Activated naive CD4-positive, alpha-beta T cell treated with Interleukin-2 at 50 U/mL for 16 hours (primary cell): Measurements from ENCODE around the gene TMED4.

ENCODE experiments used
- DNase-seq: peaks from one replicate; pipeline ENCODE4 v3.0.0-alpha.2; 2020

TMED4 gene

DNA sequence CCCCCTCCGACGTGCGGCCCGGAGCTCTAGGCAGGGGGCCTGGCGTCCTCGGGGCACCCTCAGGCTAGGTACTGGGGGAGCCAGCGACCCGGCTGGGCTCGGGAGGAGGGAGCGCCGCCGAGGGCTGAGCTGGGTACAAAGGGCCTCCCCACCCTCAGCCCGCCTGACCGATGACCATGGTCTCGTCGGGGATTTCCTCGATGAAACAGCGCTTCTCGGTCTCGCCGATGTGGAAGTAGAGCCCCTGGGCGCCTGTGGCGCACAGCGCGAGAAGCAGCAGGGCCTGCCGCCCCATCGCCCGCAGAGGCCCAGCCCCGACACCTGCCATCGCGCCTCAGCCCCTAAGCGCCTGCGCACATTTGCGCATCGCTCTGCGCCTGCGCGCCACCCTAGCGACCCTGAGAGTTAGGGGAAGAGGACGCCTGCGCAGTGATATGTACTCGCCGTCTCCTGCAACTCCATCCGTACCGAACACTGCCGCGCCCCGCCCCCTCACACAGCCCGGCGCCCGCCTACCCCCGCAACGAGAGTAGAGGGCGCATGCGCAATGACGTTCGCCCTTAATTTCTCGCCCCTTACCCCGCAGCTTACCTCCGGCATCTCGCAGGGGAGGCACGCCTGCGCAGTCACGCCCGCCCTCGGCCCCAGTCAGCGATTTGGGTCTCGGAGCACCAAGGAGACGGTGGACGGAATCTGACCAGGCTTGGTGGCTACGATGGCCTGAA lies at the start of gene TMED4:
TSS of gene TMED4 (minus strand) at position 353 of the 725 bp plus-strand sequence. CDS start at position 328, 25 bp downstream.
- peak; percentile 100 for DNase-seq

DNA sequence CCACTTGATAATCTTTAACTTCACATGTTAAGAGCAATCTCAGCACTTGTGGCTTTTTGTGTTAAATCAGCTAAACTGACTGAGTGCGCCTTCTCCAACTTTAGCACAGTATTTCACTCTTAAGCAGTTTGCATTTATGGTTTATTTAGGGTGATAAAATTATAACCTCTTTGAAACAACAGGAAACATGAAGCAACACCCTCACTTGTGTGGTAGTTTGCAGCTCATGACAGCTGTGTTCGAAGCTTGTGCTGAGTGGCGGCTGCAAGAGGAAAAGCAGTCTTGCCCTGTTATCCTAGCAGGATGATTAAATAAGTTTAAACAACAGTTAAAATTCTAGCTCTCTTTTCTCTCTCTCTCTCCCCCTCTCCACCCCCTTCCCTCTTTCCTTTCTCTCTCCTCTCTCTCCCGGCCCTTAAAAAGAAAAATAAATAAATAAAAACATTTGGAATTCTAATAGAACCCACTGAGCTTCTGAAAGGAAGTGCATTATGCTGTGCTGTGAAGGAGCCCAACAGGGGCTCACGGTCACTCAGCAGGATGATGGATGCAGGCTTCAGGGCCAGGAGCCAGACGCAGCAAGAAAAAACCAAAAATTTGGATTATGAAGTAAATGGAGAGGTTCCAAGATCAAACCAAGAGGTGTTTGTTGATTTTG lies 49.6 kb upstream of the TMED4 start:
- peak; percentile 34 for DNase-seq

DNA sequence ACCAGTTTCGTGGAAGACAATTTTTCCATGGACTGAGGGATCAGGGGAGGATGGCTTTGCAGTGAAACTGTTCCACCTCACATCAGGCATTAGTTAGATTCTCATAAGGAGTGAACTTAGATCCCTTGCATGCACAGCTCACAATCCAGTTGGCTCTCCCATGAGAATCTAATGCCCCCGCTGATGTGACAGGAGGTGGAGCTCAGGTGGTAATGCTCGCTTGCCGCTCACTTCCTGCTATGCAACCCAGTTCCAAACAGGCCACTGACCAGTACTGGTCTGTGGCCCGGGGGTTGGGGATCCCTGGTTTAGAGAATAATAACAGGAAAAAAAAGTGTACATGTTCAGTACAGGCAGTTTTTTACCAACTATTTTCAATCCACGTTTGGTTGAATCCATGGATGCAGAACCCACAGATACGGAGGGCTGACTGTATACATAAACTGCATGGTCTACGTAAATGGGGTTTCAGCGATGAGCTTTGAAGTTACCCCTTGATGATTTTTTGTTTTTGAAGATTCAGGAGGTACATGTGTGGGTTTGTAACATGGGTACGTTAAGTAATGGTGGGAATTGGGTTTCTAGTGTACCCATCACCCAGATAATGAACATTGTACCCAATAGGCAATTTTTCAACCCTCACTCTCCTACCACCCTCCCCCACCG lies 48.9 kb upstream of the TMED4 start:
- no peak for DNase-seq

DNA sequence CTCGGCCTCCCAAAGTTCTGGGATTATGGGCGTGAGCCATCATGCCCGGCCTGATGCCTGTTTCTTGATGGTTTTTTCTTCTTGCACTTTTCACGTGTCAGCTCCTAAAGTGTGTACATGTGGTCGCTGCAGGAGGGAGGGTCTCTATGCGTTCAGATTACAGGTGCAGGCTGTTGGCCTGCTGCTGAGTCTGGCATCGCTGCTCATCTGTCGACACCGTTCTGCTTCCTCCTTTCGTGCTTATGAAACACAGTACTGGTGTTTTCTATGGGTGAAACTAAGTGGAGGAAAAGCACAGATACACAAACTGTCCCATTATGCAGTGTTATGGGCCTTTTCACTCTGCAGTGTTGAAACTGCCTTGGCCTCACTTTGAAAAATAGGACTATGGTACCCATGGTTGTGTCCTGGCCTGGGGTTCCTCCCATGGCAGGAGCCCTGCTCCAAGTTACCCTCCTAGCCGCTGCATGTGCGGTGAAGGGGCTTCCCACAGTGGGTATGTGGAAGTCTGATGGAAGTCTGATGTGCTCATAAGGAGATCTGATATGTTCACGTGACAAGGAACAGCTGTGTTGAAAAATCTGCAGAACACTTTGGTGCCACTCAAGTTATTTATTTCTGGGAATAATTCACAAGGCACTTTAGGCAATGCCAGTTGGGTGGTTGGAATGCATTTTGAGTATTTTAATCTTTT lies 47.9 kb upstream of the TMED4 start:
- DNase-seq = no peak

DNA sequence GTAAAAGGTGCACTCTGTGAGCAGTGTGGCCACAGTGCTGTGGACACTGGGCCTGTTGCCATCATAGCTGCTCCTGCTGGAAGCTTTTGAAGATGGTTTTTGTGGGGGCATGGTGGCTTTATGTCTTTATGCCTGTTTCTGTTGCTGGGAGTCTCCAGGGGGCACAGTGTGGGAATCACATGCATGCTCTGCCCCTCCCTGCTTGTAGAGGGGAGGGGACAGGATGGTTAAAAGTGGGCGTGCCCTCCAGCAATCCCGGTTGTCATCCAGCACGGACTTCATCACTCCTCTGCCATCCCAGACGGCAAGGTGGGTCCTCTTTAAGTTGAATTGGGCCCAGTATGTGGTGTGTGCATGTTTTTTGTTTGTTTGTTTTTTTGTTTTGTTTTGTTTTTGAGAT lies 44.6 kb upstream of the TMED4 start:
- no peak for DNase-seq

DNA sequence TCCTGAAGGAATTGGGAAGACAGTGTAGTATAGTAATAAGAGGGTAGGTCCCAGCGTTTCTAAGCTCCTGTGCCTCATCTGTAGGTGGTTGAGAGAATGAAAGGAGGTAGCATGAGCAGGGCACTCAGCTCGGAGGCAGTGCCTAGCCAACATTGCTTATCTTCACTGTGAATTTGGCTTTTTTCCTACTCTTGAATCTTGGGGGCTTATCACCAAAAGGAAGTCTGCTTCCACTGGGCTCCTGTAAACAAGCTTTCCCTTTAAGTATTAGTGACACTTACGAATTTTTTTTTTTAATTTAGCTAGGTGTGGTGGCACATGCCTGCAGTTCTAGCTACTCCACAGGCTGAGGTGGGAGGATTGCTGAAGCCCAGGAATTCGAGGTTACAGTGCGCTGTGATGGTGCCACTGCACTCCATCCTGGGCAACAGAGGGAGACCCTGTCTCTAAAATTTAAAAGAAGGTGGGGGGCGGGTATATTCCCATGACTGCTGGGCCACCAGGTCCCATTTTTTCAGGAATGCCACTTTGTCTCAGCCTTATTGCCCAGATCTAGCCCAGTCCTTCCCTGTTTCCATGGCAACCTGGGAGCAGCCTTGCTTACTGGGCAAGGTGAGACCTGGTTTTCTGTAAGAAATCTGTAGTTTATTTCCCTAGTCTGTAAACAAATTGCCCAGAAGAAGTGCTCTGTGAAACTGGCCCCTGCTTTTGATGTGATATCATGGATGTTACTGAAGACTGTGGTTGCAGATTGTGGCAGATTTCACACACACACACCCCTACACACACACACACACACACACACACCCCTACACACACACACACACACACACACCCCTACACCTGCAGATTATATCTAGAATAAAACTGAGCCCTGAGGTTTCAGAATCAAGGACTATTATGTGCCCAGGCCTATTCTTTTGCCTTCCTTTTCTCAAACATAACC lies 43.8 kb upstream of the TMED4 start:
- no peak for DNase-seq

DNA sequence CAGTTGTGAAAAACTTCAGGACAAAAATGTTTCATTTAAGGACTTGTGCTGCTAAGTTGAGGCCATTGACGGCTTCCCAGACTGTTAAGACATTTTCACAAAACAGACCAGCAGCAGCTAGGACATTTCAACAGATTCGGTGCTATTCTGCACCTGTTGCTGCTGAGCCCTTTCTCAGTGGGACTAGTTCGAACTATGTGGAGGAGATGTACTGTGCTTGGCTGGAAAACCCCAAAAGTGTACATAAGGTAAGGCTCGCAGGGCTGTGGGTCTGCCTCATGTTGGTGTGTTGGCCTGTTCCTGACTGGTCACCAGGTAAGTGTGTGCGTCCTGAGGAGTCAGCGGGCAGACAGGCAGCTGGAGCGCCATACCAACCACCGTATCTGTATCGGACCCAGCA lies 42.3 kb upstream of the TMED4 start:
- no peak for DNase-seq

DNA sequence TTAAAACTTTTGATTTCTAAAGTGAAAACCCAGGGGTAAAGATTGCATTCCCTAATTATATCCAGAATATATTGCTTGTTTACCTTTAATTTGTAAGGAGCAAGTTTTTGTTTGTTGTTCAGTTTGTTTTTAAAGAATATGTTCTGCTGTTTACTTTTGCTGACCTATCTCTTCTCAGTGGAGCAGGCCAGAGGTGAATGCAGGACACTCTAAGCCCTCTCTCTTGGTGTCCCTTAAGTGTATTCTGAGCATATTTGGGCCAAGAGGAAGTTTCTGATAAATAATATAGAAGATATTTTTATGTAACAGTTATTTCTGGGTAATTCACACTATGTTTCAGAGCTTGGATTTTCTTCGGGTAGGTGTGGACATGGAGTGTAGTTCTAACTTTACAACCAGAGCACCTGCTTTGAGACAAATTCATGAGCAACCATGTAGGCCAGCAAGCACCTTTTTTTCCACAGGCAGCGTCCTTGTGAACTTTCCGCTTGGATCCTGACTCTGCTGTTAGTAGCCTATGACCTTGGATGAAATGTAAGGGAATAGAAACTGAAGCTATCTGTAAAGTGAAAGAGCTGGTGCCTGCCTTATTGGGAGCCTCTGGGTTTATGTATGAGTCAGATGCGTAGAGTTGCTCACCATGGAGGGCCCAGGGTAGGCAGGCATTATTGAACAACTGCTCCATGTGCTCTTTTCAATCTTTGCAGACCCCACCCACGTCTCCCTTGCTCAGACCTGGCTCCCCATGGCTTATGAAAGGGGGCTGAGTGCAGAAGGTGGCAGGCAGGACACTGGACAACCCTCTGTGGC lies 40.5 kb upstream of the TMED4 start:
- DNase-seq = peak; percentile 60

DNA sequence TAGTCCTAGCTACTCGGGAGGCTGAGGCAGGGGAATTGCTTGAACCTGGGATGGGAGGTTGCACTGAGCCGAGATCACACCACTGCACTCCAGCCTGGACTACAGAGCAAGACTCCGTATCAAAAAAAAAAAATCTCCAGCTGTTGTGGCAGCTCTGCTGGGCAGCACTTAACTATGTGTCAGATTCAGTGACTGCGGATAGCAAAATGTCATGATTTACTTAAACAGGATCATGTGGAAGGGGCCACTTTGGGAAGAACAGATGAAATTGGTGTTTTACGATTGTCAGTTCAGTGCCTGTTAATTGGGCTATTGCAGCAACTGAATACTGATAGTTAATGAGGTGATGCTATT lies 39.7 kb upstream of the TMED4 start:
- no peak for DNase-seq

DNA sequence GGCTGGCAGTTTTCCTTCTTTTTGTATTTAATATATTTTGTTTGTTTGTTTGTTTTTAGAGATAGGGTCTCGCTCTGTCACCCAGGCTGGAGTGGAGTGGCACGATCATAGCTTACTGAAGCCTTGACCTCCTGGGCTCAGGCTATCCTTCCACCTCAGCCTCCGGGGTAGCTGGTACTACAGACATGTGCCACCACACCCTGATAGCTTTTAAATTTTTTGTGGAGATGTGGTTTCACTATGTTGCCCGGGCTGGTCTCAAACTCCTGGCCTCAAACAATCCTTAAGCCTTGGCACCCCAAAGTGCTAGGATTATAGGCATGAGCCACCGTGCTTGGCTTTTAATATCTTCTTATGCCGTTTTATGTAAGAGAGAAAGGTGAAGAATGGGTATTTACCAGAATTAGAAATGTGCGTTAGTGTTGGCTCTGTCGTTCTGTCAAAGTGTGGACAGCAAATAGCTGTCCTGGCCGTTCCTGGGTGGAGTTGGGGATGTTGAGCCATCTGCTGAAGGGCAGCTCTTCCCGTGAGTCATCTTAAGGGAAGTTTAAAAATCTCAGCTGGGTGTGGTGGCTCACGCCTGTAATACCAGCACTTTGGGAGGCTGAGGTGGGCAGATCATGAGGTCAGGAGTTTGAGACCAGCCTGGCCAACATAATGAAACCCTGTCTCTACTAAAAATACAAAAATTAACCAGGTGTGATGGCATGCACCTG lies 39.2 kb upstream of the TMED4 start:
- DNase-seq = no peak

DNA sequence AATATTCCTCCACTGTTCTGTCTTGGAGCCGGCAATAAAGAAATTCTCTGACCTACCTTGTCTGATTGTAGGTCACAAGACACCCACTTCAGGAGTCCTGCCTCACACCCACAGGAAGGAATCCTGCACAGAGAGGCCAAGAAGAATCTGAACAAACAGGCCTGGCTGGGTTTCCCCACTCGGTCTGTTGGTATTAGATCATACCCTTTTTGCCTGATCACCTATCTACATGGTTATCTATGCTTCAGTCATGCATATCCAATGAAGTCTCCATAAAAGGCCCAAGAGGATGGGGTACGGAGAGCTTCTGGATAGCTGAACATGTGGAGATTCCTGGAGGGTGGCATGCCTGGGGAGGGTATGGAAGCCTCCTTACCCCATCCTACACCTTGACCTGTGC lies 36.7 kb upstream of the TMED4 start:
- DNase-seq = peak; percentile 52

DNA sequence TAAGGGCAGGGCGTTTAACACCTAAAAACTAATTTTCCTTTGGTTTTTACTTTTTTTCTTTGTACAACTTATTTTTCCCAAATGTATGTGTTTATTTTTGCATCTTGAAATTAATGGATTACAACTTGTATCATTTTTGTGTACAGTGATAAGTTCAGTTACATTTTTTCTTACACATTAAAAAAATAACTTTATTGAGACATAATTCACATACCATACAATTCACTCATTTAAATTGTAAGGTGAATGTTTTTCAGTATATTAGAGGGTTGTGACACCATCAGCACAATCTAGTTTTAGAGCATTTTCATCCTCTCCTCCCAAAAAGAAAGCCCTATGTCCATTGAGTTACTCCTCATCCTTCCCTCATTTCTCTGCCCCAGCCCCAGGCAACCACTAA lies 36.0 kb upstream of the TMED4 start:
- DNase-seq = no peak

DNA sequence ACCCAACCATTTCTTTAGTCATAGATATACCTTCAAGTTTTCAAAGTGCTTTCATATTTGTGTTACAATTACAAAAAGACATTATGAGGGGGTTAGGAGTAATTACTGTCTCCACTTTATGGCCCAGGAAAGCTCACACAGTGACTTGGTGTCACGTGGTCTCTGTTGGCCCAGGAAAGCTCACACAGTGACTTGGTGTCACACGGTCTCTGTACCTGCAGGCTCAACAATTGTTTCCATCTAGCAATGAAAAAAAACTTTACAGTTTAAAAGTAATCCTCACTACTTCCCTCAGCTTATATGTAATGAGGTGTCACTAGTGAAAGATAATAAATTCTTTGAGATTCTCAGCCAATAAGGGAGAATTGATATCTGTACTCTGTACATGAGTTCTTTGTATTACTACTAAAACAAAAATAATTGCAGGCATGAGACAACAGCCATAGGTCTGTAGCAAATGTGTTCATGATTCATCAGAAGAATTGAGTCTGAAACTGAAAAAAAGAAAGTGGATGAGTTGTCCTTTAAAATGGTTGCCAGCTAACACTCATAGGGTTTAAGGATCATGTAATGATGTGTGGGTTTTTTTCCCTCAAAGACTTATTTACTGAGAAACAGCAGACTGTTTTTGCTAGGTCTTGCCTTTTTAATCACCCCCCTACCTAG lies 35.3 kb upstream of the TMED4 start:
- peak; percentile 59 for DNase-seq

DNA sequence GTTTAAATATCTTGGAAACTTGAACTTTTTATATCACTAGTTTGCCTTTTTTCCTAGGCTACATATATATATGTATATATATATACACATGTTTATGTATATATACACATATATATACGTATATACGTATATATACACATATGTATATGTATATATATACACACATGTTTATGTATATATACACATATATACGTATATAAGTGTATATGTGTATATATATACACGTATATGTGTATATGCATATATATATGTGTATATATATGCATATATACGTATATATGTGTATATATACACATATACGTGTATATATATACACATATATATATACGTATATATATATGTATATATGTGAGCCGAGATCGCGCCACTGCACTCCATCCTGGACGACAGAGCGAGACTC lies 34.5 kb upstream of the TMED4 start:
- no peak for DNase-seq

DNA sequence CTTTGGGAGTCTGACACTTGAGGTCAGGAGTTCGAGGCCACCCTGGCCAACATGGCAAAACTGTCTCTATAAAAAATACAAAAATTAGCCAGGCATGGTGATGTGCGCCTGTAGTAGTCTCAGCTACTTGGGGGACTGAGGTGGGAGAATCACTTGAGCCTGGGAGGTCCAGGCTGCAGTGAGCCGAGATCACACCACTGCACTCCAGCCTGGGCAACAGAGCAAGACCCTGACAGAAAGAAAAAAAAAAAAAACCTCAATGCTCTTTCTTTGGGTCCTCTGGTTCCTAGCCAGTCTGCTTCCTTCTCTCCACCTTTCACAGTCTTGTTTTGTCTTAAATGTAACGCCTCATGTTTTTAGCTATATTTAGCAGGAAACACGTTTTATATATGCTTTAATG lies 33.8 kb upstream of the TMED4 start:
- DNase-seq = no peak

DNA sequence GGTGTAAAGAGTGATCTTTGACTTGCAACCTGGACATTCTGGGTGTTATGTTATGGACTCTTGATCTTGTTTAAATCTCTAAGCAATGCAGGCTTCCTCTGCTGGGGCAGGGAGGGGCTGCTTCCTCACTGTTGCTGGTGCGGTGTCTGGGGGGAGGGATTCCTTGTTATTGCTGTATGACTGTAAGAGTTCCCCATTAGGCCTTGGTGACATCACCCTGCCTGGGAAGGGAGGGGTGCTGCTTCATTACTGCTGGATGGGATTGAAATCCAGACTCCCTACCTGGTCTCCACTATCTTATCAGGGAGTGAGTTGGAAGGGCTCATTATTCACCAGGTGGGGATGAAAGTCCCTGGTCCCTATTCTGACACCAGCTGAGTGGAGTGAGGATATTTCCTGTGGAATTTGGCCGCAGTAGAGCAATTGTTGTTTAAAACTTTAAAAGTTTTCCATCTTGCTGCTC lies 33.1 kb upstream of the TMED4 start:
- peak; percentile 33 for DNase-seq

DNA sequence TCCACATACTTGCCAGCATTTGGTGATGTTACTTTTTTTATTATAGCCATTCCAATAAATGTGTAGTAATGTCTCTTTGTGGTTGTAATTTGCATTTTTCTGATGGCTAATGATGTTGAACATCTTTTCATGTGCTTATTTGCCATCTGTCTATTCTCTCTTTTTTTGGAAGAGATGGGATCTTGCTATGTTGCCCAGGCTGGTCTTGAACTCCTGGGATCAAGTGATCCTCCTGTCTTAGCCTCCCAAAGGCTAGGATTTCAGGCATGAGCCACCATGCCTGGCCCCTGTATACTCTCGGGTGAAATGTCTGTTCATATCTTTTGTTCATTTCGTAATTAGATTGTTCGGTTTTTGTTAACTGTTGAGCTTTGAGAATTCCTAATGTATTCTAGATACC lies 27.8 kb upstream of the TMED4 start:
- no peak for DNase-seq

DNA sequence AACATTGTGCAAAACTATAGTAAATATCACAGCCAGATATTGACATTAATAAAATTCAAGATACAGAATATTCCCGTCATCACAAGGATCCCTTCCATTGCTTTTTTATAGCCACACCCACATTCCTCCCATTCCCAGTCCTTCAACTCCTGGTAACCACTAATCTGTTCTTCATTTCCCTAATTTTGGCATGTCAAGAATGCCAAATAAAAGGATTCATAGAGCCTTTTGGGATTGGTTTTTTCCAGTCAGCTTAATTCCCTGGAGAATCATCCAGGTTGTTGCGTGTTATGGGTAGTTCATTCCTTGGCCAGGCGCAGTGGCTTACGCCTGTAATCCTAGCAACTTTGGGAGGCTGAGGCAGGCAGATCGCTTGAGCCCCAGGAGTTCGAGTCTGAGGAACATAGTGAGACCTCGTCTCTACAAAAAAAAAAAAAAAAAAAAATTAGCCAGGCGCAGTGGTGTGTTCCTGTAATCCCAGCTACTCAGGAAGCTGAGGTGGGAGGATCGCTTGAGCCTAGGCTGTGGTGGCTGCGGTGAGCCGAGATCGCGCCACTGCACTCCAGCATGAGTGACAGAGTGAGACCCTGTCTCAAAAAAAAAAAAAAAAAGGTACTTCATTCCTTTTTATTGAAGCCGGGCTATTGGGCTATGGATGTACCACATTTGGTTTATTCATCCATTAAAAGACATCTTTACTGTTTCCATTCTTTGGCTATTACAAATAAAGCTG lies 27.1 kb upstream of the TMED4 start:
- DNase-seq = no peak
